Astrocyte (in vitro differentiated cells and primary cell): Measurements from ENCODE around the gene MTA1.

Experiments
- EZH2 ChIP-seq: IDR thresholded peaks from 2 replicates; pipeline ENCODE4 v1.6.1; 2012; ENCODE audit warnings: mild to moderate bottlenecking, low read length, inconsistent platforms; ENCODE audit not compliant: insufficient read depth
- TF ChIP-seq, protein P1 (sequence below): IDR thresholded peaks from 2 replicates; pipeline ENCODE4 v1.5.1; 2011; ENCODE audit warnings: low read depth, mild to moderate bottlenecking, inconsistent platforms, low read length, moderate library complexity; ENCODE audit not compliant: insufficient read depth

DNA sequence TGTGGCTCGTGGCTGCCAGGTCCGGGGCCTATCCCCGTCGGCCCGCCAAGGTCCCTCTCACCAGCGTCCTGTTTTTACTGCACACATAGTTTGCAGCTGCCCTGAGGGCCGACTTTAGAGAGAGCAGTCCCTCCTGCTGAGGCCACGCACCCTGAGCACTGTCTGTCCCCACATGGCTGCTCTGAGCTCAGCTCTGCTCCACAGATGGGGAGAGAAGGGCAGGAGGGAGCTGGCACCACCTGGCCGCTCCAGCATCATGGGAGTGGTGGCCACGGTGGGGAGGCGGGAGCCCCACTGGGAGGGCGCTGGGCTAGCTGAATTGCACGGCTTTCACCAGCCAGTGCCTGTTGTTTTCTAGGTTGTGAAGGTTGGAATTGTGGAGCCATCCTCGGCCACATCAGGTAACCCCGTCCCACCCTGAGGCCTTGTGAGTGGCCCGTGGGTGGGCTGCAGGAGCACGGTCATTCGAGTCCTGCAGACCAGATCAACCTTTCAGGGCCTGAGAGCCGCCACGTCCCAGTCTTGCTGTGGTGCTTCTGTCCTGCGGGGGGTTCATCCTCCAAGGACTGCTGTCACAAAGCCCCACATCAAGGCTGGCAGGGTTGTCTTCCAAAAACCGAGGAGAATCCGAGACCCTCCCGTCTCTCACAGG is 28.7 kb upstream of the MTA1 start:
- TF ChIP-seq, protein P1, sequence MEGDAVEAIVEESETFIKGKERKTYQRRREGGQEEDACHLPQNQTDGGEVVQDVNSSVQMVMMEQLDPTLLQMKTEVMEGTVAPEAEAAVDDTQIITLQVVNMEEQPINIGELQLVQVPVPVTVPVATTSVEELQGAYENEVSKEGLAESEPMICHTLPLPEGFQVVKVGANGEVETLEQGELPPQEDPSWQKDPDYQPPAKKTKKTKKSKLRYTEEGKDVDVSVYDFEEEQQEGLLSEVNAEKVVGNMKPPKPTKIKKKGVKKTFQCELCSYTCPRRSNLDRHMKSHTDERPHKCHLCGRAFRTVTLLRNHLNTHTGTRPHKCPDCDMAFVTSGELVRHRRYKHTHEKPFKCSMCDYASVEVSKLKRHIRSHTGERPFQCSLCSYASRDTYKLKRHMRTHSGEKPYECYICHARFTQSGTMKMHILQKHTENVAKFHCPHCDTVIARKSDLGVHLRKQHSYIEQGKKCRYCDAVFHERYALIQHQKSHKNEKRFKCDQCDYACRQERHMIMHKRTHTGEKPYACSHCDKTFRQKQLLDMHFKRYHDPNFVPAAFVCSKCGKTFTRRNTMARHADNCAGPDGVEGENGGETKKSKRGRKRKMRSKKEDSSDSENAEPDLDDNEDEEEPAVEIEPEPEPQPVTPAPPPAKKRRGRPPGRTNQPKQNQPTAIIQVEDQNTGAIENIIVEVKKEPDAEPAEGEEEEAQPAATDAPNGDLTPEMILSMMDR, result no peak
- TF ChIP-seq EZH2, result no peak
